NCI-H2196 (cell line): ENCODE measurements around the gene SLC6A6.

ENCODE experiments used
- DNase-seq: peaks from one replicate; lab custom pipeline; 2025; ENCODE audit not compliant: unreplicated experiment; lab: John Stamatoyannopoulos, UW

The SLC6A6 gene

GRCh38 chr3:14536055-14536815 lies 133.8 kb downstream of the SLC6A6 start:
- DNase-seq = no peak

- DNase-seq = no peak
These were observed 134.6 kb downstream of the SLC6A6 start for GRCh38 chr3:14536837-14537589.

GRCh38 chr3:14537590-14538450 lies 135.4 kb downstream of the SLC6A6 start:
- DNase-seq = no peak

DNA sequence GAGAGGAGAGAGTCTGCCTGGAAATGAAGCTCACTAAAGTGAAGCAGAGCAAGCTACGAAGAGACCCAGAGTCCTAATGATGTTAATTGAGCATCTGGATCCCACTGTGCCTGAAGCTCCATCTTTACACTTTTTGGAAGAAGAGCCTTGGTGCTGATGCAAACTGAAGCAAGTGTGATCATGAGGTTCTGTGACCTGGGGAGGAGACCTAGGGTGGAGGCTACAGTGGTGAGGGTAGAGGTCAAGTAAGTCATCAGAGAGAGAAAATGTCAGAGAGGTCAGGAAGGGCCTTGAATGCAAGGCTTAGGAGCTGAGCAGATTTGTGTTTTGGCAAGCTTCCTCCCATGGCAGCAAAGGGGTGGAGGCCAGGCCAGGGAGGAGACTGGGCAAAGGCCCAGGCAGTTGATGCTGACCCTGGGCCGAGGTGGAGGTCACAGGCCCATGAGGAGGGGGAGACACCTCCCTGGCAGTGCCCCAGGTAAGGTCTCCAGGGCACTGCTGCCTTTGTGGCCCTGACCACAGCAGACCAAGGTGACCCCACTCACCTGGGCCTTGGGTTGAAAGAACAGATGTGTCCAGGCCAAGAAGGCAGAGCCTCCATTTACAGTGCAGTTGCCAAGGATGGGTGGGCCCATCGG lies 136.2 kb downstream of the SLC6A6 start:
- no peak for DNase-seq
